Measurements from ENCODE around the gene PSMC3.

GRCh38 chr11:47417712-47418111 is 8.5 kb downstream of the PSMC3 start:
- no peak for TF ChIP-seq CTCF (IDR thresholded peaks at IDR 0.05 in 8 of 11, conservative IDR thresholded peaks at IDR 0.05 in 3 of 11)
- TF ChIP-seq POLR2A (IDR thresholded peaks at IDR 0.05), result no peak

All from spleen (tissue), 7 donors.